ENCODE measurements around the gene MAPK10.

- TF ChIP-seq CTCF (conservative IDR thresholded peaks at IDR 0.05; ENCODE audit: low read depth, low read length) (no peak), EZH2phosphoT487 (IDR thresholded peaks at IDR 0.05; ENCODE audit: borderline replicate concordance, low read length) (no peak)
These were observed 355.8 kb downstream of the MAPK10 start for GRCh38 chr4:86004030-86004429.

All from PC-3 (cell line).